GM19238 (cell line): ENCODE data around the gene PHLPP2.
"Not testable (repeated sequence)": the region's sequence is repeated elsewhere in the genome, so short reads cannot be mapped to it uniquely, and the experiment has no call there.

ENCODE experiments used
- DNase-seq: peaks from one replicate; pipeline ENCODE4 v3.0.0; 2011; ENCODE audit warnings: low spot score; ENCODE audit not compliant: insufficient read length

PHLPP2 gene

GRCh38 chr16:71622088-71622487, 102.4 kb downstream of the PHLPP2 start:
- DNase-seq = no peak

- DNase-seq = no peak
Measured at GRCh38 chr16:71618429-71618828, 106.1 kb downstream of the PHLPP2 start.

- not testable (repeated sequence) for DNase-seq
Measured at GRCh38 chr16:71614956-71615355, 109.5 kb downstream of the PHLPP2 start.

- peak; percentile 83 for DNase-seq
Measured at GRCh38 chr16:71610936-71611871, 113.3 kb downstream of the PHLPP2 start.

GRCh38 chr16:71610447-71610846, 114.1 kb downstream of the PHLPP2 start:
- no peak for DNase-seq

GRCh38 chr16:71609066-71609465, 115.4 kb downstream of the PHLPP2 start:
- no peak for DNase-seq

- no peak for DNase-seq
Measured at GRCh38 chr16:71600822-71601221, 123.7 kb downstream of the PHLPP2 start.

GRCh38 chr16:71598426-71598825, 126.1 kb downstream of the PHLPP2 start:
- not testable (repeated sequence) for DNase-seq

GRCh38 chr16:71595340-71595826, 129.1 kb downstream of the PHLPP2 start:
- not testable (repeated sequence) for DNase-seq
